Upper lobe of left lung (tissue), 4 donors: ENCODE measurements around the gene RAPGEF5.

ENCODE experiments used
- CTCF ChIP-seq, 6 experiments: fragments of 450-650 bp in 4 of 6; fragments of 200-600 bp in 2 of 6; sonication (generic) in 2 of 6; IDR thresholded peaks; one replicate each; pipeline ENCODE4 v1.5.1; 2016 to 2019; ENCODE audit warnings: antibody characterized with exemption in 6 of 6
- EP300 ChIP-seq, 4 donors: sonication (generic); formaldehyde crosslinking; IDR thresholded peaks; one replicate each; pipeline ENCODE4 v1.5.1; 2017; ENCODE audit warnings: antibody characterized with exemption in 4 of 4, control low read depth in 2 of 4
- POLR2A ChIP-seq, 4 donors: fragments of 450-650 bp; IDR thresholded peaks; one replicate each; pipeline ENCODE4 v1.5.1; 2016 to 2017; ENCODE audit warnings: antibody characterized with exemption in 4 of 4, mild to moderate bottlenecking in 2 of 4
- POLR2AphosphoS5 ChIP-seq, 2 donors: sonication (generic); formaldehyde crosslinking; IDR thresholded peaks; one replicate each; pipeline ENCODE4 v1.5.1; 2017; ENCODE audit warnings: antibody characterized with exemption in 2 of 2

- no peak for TF ChIP-seq POLR2AphosphoS5 (IDR thresholded peaks at IDR 0.05)
- no peak for TF ChIP-seq CTCF (IDR thresholded peaks at IDR 0.05)
- no peak for TF ChIP-seq POLR2A (IDR thresholded peaks at IDR 0.05)
- TF ChIP-seq EP300 (IDR thresholded peaks at IDR 0.05): no peak
Measured at GRCh38 chr7:22183522-22184280, 173.3 kb downstream of the RAPGEF5 start.
